ENCODE results near the gene UBE2E2. TPM values are rescaled to one million over a fixed set of nuclear protein-coding genes. Genes with fewer than 3 reads are reported as not detected.

UBE2E2 gene
- total RNA-seq, 1 experiment from 2014 or later = 54.9 TPM

DNA sequence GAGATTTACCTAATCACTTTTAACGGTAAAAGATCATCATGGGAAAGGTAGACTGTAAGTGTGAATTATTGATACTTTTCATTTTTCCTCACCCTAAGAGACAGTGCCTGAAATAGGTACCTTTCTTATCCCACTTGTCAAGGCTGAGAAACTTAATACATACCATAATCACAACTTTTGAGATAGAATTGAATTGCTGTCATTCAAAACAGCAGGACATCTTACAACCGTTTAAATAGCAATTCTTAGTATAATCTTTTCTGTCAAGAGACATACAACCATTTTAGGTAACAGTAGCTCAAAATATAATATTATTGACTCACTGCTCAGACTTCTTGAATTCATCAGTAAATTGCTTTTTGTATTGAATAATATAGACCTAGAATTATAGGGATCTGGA, 10.7 kb downstream of the UBE2E2 start:
- 0 out of 2 replicates have a peak overlapping the region, but pooled peaks have one; percentile 24 for H3K27ac Mint-ChIP-seq
- no peaks in the 10 kb centered on the region for H3K9me3 Mint-ChIP-seq
- no peaks in the 10 kb centered on the region for H3K36me3 Mint-ChIP-seq
- TF ChIP-seq ELF4 (CRISPR knock-in tag; IDR thresholded peaks at IDR 0.05; ENCODE audit: low read depth) = no peak
- DNase-seq (ENCODE audit: low spot score) (no peak), ATAC-seq (no peak)
- no peak overlapping the region for H3K4me3 Mint-ChIP-seq
- no peaks in the 10 kb centered on the region for H3K27me3 Mint-ChIP-seq (ENCODE audit: low read depth)
- CTCF ChIA-PET = no interaction called here
- POLR2A ChIA-PET = no interaction called here
- H3K4me1 Mint-ChIP-seq = peaks cover 20% of the 10 kb centered on the region

DNA sequence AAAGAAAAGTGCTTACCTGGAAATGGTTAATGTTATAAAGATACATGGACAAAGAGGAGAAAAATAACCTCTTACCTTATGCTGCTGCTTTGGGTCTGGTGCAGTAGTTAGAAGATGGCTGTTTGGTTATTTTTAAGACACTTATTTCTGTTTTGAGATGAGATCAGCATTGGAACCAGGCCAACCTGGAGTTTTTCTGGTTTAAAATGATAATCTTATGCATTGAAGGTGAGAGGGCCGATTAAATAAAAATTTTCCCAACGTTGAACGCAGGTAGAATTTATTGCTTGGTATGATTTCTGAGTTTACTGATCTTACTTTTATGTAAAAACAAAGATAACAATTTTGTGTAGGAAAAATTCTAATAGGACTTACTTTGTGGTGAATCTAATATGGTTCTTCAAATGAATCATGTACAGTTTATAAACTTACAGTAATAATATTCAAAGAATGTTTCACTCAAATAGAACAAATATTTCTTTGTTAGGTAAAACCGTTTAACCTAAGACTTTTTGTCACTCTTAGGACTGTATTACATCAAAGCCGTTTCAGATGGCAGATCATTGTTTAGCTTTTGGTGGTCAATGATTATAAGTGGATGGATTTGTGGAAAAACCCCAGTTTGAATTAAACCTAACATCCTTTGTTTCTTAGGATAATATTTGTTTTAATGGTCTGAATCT, 14.9 kb downstream of the UBE2E2 start:
- no peak for ATAC-seq
- DNase-seq (ENCODE audit: low spot score) = no peak

DNA sequence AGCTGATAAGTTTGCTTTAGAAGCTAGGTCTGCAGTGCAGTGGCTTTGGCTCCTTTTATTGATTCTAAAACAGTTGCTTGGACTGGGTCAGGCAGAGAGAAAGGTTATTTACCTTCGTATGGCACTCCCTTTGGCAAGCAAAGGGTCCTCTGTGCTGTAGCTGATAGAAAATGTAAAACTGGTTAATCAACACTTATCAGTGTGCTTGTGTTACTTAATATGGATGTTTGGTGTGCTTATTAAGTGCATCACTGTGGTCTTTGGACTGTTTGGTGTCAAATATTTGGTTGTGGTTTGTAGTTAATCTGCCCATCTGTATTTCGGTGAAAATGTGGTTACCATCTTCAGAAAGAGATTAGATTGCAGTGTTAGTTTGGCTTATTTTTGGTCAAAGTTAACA, 16.0 kb downstream of the UBE2E2 start:
- TF ChIP-seq ZBTB21 (CRISPR knock-in tag; IDR thresholded peaks at IDR 0.05; ENCODE audit: borderline replicate concordance) (no peak), ZNF416 (CRISPR knock-in tag; IDR thresholded peaks at IDR 0.05) (no peak)
- Mint-ChIP-seq H3K9me3 (peaks cover 12% of the 10 kb centered on the region), H3K4me1 (peaks cover 15% of the 10 kb centered on the region), H3K36me3 (peaks cover 12% of the 10 kb centered on the region), H3K4me3 (no peak overlapping the region), H3K27me3 (ENCODE audit: low read depth) (no peaks in the 10 kb centered on the region), H3K27ac (no peak overlapping the region)
- no peak; the same call in 1 of the 2 replicates for ATAC-seq
- DNase-seq (ENCODE audit: low spot score) = no peak
- CTCF ChIA-PET = no interaction called here
- POLR2A ChIA-PET = no interaction called here

More for the DNA sequence above, 14.9 kb downstream of the UBE2E2 start:
- TF ChIP-seq, protein P1, sequence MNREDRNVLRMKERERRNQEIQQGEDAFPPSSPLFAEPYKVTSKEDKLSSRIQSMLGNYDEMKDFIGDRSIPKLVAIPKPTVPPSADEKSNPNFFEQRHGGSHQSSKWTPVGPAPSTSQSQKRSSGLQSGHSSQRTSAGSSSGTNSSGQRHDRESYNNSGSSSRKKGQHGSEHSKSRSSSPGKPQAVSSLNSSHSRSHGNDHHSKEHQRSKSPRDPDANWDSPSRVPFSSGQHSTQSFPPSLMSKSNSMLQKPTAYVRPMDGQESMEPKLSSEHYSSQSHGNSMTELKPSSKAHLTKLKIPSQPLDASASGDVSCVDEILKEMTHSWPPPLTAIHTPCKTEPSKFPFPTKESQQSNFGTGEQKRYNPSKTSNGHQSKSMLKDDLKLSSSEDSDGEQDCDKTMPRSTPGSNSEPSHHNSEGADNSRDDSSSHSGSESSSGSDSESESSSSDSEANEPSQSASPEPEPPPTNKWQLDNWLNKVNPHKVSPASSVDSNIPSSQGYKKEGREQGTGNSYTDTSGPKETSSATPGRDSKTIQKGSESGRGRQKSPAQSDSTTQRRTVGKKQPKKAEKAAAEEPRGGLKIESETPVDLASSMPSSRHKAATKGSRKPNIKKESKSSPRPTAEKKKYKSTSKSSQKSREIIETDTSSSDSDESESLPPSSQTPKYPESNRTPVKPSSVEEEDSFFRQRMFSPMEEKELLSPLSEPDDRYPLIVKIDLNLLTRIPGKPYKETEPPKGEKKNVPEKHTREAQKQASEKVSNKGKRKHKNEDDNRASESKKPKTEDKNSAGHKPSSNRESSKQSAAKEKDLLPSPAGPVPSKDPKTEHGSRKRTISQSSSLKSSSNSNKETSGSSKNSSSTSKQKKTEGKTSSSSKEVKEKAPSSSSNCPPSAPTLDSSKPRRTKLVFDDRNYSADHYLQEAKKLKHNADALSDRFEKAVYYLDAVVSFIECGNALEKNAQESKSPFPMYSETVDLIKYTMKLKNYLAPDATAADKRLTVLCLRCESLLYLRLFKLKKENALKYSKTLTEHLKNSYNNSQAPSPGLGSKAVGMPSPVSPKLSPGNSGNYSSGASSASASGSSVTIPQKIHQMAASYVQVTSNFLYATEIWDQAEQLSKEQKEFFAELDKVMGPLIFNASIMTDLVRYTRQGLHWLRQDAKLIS (CRISPR knock-in tag; IDR thresholded peaks at IDR 0.05; ENCODE audit: borderline replicate concordance) = no peak
- TF ChIP-seq TCF7 (CRISPR knock-in tag; IDR thresholded peaks at IDR 0.05; ENCODE audit: low read depth) (no peak), EMX1 (CRISPR knock-in tag; IDR thresholded peaks at IDR 0.05) (no peak), TEAD1 (CRISPR knock-in tag; IDR thresholded peaks at IDR 0.05) (no peak)
- TF ChIP-seq, protein P2, sequence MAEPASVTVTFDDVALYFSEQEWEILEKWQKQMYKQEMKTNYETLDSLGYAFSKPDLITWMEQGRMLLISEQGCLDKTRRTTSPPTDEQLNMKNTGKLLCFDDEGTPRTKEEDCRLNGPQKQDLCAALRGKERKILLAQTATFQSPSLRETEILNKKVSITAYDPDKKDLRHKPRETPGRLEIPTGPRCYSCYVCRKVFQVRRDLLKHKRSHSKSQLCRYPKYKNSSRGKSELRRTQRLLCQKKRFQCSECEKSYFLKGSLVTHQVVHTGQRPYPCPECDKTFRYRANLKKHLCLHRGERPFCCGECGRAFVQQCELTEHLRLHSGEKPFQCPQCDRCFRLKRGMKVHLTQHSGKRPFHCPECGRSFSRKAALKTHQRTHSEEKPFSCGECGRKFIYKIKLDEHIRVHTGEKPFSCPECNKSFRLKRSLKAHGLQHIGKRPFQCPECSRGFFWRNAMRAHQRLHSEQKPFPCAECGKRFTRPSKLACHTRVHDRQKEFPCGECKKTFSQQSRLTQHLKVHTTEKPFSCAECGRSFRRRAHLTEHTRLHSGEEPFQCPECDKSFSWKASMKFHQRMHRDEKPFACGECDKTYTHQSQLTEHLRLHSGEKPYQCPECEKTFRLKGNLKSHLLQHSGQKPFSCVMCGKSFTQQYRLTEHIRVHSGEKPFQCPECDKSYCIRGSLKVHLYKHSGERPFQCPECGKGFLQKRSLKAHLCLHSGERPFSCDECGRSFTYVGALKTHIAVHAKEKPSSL (CRISPR knock-in tag; conservative IDR thresholded peaks at IDR 0.05) = no peak
- TF ChIP-seq, protein P3, sequence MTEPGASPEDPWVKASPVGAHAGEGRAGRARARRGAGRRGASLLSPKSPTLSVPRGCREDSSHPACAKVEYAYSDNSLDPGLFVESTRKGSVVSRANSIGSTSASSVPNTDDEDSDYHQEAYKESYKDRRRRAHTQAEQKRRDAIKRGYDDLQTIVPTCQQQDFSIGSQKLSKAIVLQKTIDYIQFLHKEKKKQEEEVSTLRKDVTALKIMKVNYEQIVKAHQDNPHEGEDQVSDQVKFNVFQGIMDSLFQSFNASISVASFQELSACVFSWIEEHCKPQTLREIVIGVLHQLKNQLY (CRISPR knock-in tag; IDR thresholded peaks at IDR 0.05) = no peak
- TF ChIP-seq, protein P4, sequence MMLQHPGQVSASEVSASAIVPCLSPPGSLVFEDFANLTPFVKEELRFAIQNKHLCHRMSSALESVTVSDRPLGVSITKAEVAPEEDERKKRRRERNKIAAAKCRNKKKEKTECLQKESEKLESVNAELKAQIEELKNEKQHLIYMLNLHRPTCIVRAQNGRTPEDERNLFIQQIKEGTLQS (CRISPR knock-in tag; conservative IDR thresholded peaks at IDR 0.05) = no peak
- Mint-ChIP-seq H3K27me3 (ENCODE audit: low read depth) (no peaks in the 10 kb centered on the region), H3K9me3 (peaks cover 7% of the 10 kb centered on the region), H3K36me3 (peaks cover 7% of the 10 kb centered on the region), H3K4me3 (no peak overlapping the region), H3K27ac (no peak overlapping the region), H3K4me1 (peaks cover 23% of the 10 kb centered on the region)
- ChIA-PET CTCF (no interaction called here), POLR2A (no interaction called here)

DNA sequence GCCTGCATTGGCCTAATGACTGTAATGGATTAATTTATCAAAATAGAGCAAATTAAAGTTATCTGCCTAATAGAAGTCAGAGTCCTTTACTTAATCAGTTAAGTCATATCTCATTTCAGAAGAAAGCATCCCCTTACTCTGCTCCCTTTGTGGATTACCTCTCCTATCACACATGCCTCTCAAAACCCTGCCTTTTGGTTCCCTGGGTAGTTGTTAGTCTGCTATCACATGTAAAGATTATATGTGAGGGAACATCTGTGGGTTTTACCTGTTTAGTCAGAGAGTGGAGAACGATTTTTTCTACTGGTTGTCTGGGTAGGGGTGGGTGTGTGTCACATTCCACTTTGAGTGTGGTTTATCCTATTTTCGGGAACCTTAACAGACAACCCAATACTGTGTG, 16.4 kb downstream of the UBE2E2 start:
- ATAC-seq = no peak; the same call in 1 of the 2 replicates
- CTCF ChIA-PET = no interaction called here
- TF ChIP-seq, protein P5, sequence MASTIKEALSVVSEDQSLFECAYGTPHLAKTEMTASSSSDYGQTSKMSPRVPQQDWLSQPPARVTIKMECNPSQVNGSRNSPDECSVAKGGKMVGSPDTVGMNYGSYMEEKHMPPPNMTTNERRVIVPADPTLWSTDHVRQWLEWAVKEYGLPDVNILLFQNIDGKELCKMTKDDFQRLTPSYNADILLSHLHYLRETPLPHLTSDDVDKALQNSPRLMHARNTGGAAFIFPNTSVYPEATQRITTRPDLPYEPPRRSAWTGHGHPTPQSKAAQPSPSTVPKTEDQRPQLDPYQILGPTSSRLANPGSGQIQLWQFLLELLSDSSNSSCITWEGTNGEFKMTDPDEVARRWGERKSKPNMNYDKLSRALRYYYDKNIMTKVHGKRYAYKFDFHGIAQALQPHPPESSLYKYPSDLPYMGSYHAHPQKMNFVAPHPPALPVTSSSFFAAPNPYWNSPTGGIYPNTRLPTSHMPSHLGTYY (CRISPR knock-in tag; IDR thresholded peaks at IDR 0.05) = no peak
- TF ChIP-seq IRF2 (CRISPR knock-in tag; IDR thresholded peaks at IDR 0.05; ENCODE audit: borderline replicate concordance, low read depth) (no peak), ZNF138 (CRISPR knock-in tag; conservative IDR thresholded peaks at IDR 0.05) (no peak), EMX1 (CRISPR knock-in tag; IDR thresholded peaks at IDR 0.05) (no peak), SMAD4 (CRISPR knock-in tag; IDR thresholded peaks at IDR 0.05) (no peak), KAT7 (CRISPR knock-in tag; IDR thresholded peaks at IDR 0.05; ENCODE audit: borderline replicate concordance) (no peak), FOXP1 (CRISPR knock-in tag; IDR thresholded peaks at IDR 0.05; ENCODE audit: borderline replicate concordance) (no peak), ZNF121 (CRISPR knock-in tag; IDR thresholded peaks at IDR 0.05) (no peak), OVOL2 (CRISPR knock-in tag; IDR thresholded peaks at IDR 0.05; ENCODE audit: borderline replicate concordance) (no peak)
- TF ChIP-seq, protein P6, sequence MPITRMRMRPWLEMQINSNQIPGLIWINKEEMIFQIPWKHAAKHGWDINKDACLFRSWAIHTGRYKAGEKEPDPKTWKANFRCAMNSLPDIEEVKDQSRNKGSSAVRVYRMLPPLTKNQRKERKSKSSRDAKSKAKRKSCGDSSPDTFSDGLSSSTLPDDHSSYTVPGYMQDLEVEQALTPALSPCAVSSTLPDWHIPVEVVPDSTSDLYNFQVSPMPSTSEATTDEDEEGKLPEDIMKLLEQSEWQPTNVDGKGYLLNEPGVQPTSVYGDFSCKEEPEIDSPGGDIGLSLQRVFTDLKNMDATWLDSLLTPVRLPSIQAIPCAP (CRISPR knock-in tag; IDR thresholded peaks at IDR 0.05) = no peak
- TF ChIP-seq, protein P3 (CRISPR knock-in tag; IDR thresholded peaks at IDR 0.05) = no peak

More for the DNA sequence above, 16.4 kb downstream of the UBE2E2 start:
- no peak for DNase-seq (ENCODE audit: low spot score)
- Mint-ChIP-seq H3K4me1 (peaks cover 15% of the 10 kb centered on the region), H3K36me3 (peaks cover 12% of the 10 kb centered on the region), H3K9me3 (peaks cover 16% of the 10 kb centered on the region), H3K4me3 (no peak overlapping the region), H3K27me3 (ENCODE audit: low read depth) (no peaks in the 10 kb centered on the region; the same call in 1 of the 2 replicates), H3K27ac (no peak overlapping the region)
- POLR2A ChIA-PET = no interaction called here

Data from WTC11 (cell line).